Breast epithelium (tissue), 3 donors: ENCODE data around the gene MXRA7.

Experiments
- POLR2A ChIP-seq: fragments of 450-650 bp; IDR thresholded peaks from one replicate; pipeline ENCODE4 v1.6.1; 2016; ENCODE audit warnings: antibody characterized with exemption, mild to moderate bottlenecking, moderate library complexity
- TF ChIP-seq, protein P1 (sequence below), 3 donors: fragments of 450-650 bp; IDR thresholded peaks; one replicate each; pipeline ENCODE4 v1.5.1; 2016 to 2017; ENCODE audit warnings: antibody characterized with exemption in 3 of 3, mild to moderate bottlenecking in 3 of 3, moderate library complexity in 3 of 3

- TF ChIP-seq, protein P1, sequence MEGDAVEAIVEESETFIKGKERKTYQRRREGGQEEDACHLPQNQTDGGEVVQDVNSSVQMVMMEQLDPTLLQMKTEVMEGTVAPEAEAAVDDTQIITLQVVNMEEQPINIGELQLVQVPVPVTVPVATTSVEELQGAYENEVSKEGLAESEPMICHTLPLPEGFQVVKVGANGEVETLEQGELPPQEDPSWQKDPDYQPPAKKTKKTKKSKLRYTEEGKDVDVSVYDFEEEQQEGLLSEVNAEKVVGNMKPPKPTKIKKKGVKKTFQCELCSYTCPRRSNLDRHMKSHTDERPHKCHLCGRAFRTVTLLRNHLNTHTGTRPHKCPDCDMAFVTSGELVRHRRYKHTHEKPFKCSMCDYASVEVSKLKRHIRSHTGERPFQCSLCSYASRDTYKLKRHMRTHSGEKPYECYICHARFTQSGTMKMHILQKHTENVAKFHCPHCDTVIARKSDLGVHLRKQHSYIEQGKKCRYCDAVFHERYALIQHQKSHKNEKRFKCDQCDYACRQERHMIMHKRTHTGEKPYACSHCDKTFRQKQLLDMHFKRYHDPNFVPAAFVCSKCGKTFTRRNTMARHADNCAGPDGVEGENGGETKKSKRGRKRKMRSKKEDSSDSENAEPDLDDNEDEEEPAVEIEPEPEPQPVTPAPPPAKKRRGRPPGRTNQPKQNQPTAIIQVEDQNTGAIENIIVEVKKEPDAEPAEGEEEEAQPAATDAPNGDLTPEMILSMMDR (IDR thresholded peaks at IDR 0.05), result no peak
- TF ChIP-seq POLR2A, result no peak
Measured at GRCh38 chr17:76675648-76676047, 35.1 kb downstream of the MXRA7 start.
